ENCODE data around the gene DRC7.

- TF ChIP-seq CTCF (conservative IDR thresholded peaks at IDR 0.05): no peak
- no peak for TF ChIP-seq ZFX (IDR thresholded peaks at IDR 0.05)
These were observed 36.4 kb downstream of the DRC7 start for GRCh38 chr16:57730771-57731730.

Data from C4-2B (cell line).